GM21619 (cell line): ENCODE results near the gene CHST7.

Experiments used
- ATAC-seq: cut with Tn5 transposase; IDR thresholded peaks from one replicate; pipeline ENCODE4 v1.9.1; 2021; ENCODE audit not compliant: unreplicated experiment

Gene CHST7

GRCh38 chrX:46645614-46646013, 72.0 kb downstream of the CHST7 start:
- no peak for ATAC-seq

- no peak for ATAC-seq
Measured at GRCh38 chrX:46647251-46647650, 73.7 kb downstream of the CHST7 start.
